Measurements from ENCODE around the gene NANOS2. TPM values are rescaled to one million over a fixed set of nuclear protein-coding genes. Genes with fewer than 3 reads are reported as not detected.

Gene NANOS2
- total RNA-seq, 4 donors from 2014 or later: not detected

DNA sequence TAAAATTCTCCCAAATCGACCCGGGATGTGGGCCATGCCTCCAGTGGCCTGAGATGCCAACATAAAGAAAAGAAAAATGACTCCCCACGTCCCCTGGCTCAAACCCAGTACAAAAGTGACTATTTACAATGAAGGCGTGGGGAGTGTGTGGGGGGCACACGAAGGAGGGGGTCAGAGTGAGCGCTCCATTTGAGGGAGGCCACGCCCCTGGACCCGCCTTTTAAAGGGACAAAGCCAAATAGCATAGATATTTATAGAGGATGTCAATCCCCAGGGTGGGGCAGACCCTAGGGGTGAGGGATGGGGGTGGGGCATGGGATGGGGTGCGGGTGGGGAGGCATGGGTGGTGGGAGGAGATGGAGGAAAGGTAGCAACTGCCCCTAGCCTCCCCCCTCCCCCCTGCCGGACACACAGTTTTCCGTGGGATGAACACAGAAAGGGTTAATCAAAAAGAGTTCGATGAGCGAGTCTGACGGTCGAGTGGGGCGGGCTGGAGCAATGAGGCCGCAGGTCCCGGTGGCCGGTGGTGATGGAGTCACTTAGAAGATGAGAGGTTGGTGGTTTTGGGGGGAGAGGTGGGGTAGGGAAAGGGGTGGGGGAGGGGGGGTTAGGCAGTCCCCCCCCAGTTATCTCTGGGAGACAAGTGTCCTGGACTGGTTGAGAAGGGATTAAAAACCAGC lies 20.1 kb upstream of the NANOS2 start:
- no peak for DNase-seq
- 11 to 30% methylated on average over 3 to 19 of the region's 19 CpGs for WGBS, 2 donors (ENCODE audit: low coverage in 1 of 2)
- no peaks in the 10 kb centered on the region for H3K4me1 ChIP-seq
- no peak overlapping the region for H3K4me3 ChIP-seq
- H3K9me3 ChIP-seq: no peaks in the 10 kb centered on the region
- in situ Hi-C loops (cut with MboI; ENCODE audit: low pct_ligation_motif_present in 1 of 4, low pct_unique_long_range_greater_than_20kb in 1 of 4, low sequenced_read_pairs in 3 of 4) (no loop called here), intact Hi-C loops (cut with DNase I; ENCODE audit: low total_unique reads) (no loop called here)
- TF ChIP-seq POLR2A (IDR thresholded peaks at IDR 0.05): no peak
- TF ChIP-seq, protein P1, sequence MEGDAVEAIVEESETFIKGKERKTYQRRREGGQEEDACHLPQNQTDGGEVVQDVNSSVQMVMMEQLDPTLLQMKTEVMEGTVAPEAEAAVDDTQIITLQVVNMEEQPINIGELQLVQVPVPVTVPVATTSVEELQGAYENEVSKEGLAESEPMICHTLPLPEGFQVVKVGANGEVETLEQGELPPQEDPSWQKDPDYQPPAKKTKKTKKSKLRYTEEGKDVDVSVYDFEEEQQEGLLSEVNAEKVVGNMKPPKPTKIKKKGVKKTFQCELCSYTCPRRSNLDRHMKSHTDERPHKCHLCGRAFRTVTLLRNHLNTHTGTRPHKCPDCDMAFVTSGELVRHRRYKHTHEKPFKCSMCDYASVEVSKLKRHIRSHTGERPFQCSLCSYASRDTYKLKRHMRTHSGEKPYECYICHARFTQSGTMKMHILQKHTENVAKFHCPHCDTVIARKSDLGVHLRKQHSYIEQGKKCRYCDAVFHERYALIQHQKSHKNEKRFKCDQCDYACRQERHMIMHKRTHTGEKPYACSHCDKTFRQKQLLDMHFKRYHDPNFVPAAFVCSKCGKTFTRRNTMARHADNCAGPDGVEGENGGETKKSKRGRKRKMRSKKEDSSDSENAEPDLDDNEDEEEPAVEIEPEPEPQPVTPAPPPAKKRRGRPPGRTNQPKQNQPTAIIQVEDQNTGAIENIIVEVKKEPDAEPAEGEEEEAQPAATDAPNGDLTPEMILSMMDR (IDR thresholded peaks at IDR 0.05): no peak
- no peak for TF ChIP-seq POLR2AphosphoS5 (IDR thresholded peaks at IDR 0.05)
- no peak for TF ChIP-seq EP300 (IDR thresholded peaks at IDR 0.05; ENCODE audit: low read depth)
- no peaks in the 10 kb centered on the region for H3K36me3 ChIP-seq
- H3K27me3 ChIP-seq: peaks cover 52% of the 10 kb centered on the region
- no peak overlapping the region for H3K27ac ChIP-seq

DNA sequence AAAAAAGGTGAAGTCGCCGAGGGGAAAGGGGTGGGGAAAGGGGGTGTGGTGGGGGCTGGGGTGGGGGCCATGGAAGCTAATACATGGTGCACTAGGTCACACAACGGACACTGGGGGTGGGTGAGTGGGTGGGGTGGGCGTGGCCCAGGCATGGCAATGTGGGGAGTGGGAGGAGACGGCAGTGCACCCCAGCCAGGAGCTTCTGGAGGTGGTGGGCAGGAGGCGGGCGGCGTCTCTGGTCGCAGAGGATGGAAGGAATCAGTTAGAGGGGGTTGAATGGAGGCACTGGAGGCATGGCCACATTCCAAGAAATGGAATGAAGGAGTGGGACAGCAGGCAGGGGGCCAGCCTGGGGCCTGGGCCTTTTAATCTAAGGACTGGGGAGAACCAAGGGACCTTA lies 19.2 kb upstream of the NANOS2 start:
- Histone ChIP-seq H3K27ac (no peak overlapping the region), H3K27me3 (peaks cover 49% of the 10 kb centered on the region), H3K36me3 (no peaks in the 10 kb centered on the region), H3K4me1 (no peaks in the 10 kb centered on the region), H3K4me3 (no peak overlapping the region), H3K9me3 (no peaks in the 10 kb centered on the region)
- WGBS, 2 donors (ENCODE audit: low coverage in 1 of 2): 64 to 66% methylated on average over 4 to 9 of the region's 9 CpGs
- intact Hi-C loops (cut with DNase I; ENCODE audit: low total_unique reads): no loop called here
- no peak for DNase-seq
- in situ Hi-C loops (cut with MboI; ENCODE audit: low pct_ligation_motif_present in 1 of 4, low pct_unique_long_range_greater_than_20kb in 1 of 4, low sequenced_read_pairs in 3 of 4): no loop called here
- TF ChIP-seq POLR2AphosphoS5 (IDR thresholded peaks at IDR 0.05): no peak
- TF ChIP-seq, protein P1 (IDR thresholded peaks at IDR 0.05): no peak
- no peak for TF ChIP-seq POLR2A (IDR thresholded peaks at IDR 0.05)
- TF ChIP-seq EP300 (IDR thresholded peaks at IDR 0.05; ENCODE audit: low read depth): no peak

DNA sequence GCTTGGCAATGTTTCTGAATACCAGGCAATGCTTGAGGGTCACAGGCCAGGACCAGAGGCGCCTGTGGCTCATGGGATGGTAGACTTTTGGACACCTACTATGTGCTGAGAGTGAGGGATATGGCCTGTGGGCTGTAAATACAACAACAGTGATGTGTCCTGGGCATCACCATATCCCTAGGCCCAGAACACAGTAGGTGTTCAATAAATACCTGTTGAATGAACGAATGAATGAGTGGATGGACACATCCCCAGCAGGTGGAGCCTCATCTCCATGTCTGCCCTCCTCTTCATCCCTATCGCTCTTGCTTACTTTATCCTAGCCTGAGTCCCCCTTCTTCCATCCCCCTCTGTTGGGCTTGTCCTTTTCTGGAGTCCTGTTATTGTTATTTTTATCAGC lies 16.5 kb upstream of the NANOS2 start:
- no peaks in the 10 kb centered on the region for H3K36me3 ChIP-seq
- intact Hi-C loops (cut with DNase I; ENCODE audit: low total_unique reads): no loop called here
- H3K27ac ChIP-seq: no peak overlapping the region
- WGBS, 2 donors (ENCODE audit: low coverage in 1 of 2): 46 to 73% methylated on average over 3 of the region's 3 CpGs
- H3K27me3 ChIP-seq: peaks cover 34% of the 10 kb centered on the region
- no peak for TF ChIP-seq POLR2AphosphoS5 (IDR thresholded peaks at IDR 0.05)
- TF ChIP-seq EP300 (IDR thresholded peaks at IDR 0.05; ENCODE audit: low read depth): no peak
- TF ChIP-seq POLR2A (IDR thresholded peaks at IDR 0.05): no peak
- TF ChIP-seq, protein P1 (IDR thresholded peaks at IDR 0.05): no peak
- no peak overlapping the region for H3K4me3 ChIP-seq
- in situ Hi-C loops (cut with MboI; ENCODE audit: low pct_ligation_motif_present in 1 of 4, low pct_unique_long_range_greater_than_20kb in 1 of 4, low sequenced_read_pairs in 3 of 4): no loop called here
- DNase-seq: no peak
- H3K9me3 ChIP-seq: no peaks in the 10 kb centered on the region
- peaks cover 0 to 5% (median 4%) of the 10 kb centered on the region in 4 donors for H3K4me1 ChIP-seq

DNA sequence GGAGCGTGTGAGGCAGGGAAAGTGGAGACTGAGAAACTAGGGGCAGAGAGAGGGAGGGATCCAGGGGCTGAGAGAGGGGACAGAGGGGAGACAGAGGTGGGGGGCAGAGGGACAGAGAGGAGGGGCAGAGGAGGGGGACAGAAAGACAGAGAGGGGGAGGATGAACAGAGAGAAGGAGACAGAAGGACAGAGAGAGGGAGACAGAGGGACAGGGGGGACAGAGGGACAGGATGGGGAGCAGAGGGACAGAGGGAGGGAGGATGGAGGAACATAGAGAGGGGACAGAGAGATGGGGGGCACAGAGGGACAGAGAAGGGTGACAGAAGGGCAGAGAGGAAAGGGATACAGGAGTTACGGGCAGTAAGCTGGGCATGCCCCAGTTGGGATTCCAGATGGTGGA lies 14.7 kb upstream of the NANOS2 start:
- DNase-seq: no peak
- no peak for TF ChIP-seq EP300 (IDR thresholded peaks at IDR 0.05; ENCODE audit: low read depth)
- no peak for TF ChIP-seq POLR2A (IDR thresholded peaks at IDR 0.05)
- no peak for TF ChIP-seq POLR2AphosphoS5 (IDR thresholded peaks at IDR 0.05)
- TF ChIP-seq, protein P1 (IDR thresholded peaks at IDR 0.05): no peak
- H3K36me3 ChIP-seq: no peaks in the 10 kb centered on the region
- peaks cover 18% of the 10 kb centered on the region for H3K27me3 ChIP-seq
- in situ Hi-C loops (cut with MboI; ENCODE audit: low pct_ligation_motif_present in 1 of 4, low pct_unique_long_range_greater_than_20kb in 1 of 4, low sequenced_read_pairs in 3 of 4): no loop called here
- WGBS, 2 donors (ENCODE audit: low coverage in 1 of 2): 69 to 80% methylated on average over 2 of the region's 2 CpGs
- no peak overlapping the region for H3K4me3 ChIP-seq
- no peak overlapping the region for H3K27ac ChIP-seq
- intact Hi-C loops (cut with DNase I; ENCODE audit: low total_unique reads): no loop called here
- peaks cover 0 to 5% (median 4%) of the 10 kb centered on the region in 4 donors for H3K4me1 ChIP-seq
- H3K9me3 ChIP-seq: no peaks in the 10 kb centered on the region

All from transverse colon (tissue), 4 donors.